NOMO-1 (cell line): ENCODE measurements around the gene OLFML1.

ENCODE experiments used
- DNase-seq, 2 experiments: peaks; one replicate each; lab custom pipeline; 2025; ENCODE audit not compliant: unreplicated experiment in 2 of 2; lab: John Stamatoyannopoulos, UW

The OLFML1 gene

DNA sequence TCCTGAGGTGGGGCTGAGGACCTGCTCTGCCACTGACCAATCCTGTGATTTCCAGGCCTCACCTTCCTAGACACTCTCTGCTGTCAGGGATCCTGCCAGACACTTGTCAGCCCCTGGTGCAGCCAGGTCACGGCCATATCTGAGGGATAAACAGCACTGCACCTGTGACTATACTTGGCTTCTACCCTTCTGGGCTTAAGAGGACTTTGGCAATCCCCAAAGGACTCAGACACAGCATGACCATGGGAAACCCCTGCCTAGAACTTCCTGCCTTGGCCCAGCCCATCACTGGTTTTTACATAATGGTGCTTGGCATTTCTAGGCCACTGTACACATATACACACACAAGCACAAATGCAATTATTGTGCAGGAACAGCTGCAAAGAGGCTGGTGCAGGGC lies 11.6 kb upstream of the OLFML1 start:
- DNase-seq, result no peak

GRCh38 chr11:7480113-7480512 lies 5.2 kb upstream of the OLFML1 start:
- DNase-seq, result no peak

DNA sequence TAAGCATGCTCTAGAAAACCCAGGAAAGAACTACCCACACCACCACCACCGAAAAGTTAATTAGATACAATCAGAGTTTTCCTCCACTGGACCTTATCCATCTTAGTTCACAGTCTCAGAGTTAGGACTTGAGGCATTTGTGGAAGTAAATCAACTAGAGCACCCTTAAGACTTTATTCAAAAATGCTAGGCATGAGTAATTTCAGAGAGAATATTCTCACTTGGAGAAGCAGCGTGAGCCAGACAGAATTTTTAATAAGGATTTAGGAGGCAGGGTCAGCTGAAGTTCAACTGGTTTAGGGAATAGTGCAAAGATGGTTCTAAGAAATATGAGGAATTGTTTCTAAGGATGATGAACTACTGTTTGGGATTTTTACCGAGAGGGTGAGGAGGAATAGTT lies 1.2 kb upstream of the OLFML1 start:
- no peak for DNase-seq

- DNase-seq, result no peak
These were observed 661 bp upstream of the OLFML1 start for GRCh38 chr11:7484645-7485044.

DNA sequence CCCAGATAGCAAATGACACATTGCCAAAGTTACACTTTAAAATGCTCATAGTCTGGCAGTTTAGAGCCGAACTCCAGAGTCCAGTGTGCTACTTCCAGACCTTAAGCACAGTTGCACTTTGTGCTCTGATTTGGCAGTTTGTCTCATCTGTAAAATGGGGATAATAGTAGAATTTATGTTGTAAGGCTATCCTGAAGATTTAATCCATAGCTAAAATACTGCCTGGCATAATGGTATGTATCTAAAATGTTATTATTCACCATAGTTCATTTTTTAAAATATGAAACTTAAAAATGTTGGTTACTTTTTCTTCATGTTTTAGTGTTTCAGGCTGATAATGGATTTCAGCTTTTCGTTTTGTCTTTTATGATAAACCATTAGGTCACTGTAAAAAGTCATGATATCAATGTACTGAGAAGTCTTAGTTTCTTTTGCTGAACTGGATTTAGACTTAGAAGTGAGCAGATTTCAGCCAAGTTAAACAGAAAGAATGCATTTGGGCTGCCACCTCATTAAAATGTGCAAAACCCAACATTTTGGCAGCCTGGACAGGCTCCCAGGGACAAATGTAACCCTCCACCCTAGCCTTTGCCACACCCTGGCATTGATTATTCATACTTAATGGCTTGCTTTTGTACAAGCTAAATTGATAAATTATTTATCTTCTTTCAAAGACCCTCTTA lies 933 bp downstream of the OLFML1 start:
- no peak for DNase-seq

- DNase-seq, result no peak
These were observed 1.5 kb downstream of the OLFML1 start for GRCh38 chr11:7486781-7487140.

DNA sequence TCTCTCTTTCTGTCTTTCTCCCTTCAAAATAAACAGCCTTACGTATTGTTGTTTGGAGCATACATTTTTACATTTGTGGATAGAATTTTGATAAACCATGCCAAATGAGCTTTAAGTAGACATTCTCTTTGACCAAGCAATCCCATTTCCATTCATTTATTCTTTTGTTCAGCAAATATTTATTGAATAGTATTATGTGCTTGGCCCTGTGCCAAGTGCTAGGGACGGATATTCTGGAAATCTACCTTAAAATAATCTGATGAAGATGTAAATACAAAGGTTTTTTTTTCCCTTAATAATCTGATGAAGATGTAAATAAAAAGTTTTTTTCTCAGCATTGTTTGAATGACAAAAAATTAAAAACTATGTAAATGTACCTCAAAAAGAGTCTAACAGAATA lies 2.1 kb downstream of the OLFML1 start:
- no peak for DNase-seq

GRCh38 chr11:7488681-7489080 lies 3.4 kb downstream of the OLFML1 start:
- DNase-seq, result no peak

DNA sequence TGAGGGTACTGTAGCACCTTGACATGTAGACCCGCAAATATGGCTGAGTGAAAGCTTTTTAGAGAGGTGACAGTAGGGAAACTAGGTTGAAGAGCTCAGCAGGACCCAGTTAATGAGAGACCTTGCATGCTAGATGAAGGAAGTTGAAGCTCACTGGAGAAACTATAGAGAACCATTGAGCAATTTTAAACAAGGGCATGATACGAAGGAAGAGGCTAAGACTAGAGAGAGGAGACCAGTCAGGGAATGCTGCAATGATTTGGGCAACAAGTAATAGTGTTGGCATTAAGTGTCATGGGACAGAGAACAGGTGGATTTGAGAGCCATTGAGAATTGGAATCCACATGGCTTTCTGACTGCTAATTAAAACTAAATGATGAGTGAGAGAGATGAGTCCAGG lies 4.1 kb downstream of the OLFML1 start:
- DNase-seq, result peak in 1 of 2 experiments; percentile 24

- no peak for DNase-seq
These were observed 4.7 kb downstream of the OLFML1 start for GRCh38 chr11:7490054-7490453.

GRCh38 chr11:7490535-7490934 lies 5.2 kb downstream of the OLFML1 start:
- no peak for DNase-seq

GRCh38 chr11:7492253-7492652 lies 6.9 kb downstream of the OLFML1 start:
- DNase-seq, result no peak

- DNase-seq, result no peak
These were observed 8.4 kb downstream of the OLFML1 start for GRCh38 chr11:7493670-7494069.

GRCh38 chr11:7494086-7494745 lies 8.9 kb downstream of the OLFML1 start:
- peak in 1 of 2 experiments; percentile 4 for DNase-seq

DNA sequence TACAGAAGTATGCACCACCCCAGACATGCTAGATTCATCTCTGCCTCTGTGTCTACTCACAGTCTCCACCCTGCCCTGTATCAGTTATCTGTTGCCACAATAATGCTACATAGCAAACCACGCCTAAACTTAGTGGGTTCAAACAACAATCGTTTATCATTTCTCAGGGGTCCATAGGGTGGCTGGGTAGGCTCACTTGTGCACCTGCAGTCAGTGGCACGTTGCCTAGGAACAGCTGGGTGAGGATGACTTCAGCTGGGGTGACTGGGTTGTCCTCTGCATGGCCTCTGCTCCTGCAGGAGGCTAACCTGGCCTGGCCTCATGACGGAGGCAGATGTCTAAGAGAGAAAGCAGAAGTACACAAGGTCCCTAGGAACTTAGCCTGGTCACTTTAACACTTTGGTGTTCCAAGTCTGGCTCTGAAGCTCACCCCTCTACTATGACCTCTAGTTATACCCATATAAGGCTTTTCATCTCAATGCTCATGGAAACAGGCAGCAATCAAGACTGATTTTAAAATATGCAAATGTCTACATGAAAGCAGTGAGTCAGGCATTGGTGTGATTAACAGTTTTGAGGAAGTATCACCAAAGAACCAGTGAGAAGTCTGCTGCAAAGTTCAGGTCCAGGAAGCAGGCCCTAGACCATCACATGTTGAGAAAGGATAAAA lies 10.7 kb downstream of the OLFML1 start:
- DNase-seq, result peak; percentile 65 to 94

DNA sequence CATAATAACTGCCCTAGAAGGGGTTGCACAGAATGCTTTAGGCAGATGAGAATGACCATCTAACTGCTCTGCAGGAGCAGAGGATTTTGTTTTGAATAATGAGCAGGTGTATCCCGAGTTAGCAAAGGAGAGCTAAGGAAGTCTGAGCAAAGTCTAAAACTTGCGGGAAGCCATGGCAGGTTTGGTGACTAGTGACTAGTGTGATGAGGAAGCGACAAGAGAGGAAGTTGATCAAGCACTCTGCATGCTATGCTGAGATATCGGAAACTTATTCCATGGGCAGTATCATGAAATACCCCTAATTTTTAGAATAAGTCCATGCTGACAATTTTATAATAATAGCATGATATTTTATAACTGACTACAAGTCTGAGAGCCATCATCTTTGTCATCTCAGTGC lies 12.9 kb downstream of the OLFML1 start:
- DNase-seq, result peak; percentile 27 to 69

- no peak for DNase-seq
These were observed 13.8 kb downstream of the OLFML1 start for GRCh38 chr11:7499081-7499480.

DNA sequence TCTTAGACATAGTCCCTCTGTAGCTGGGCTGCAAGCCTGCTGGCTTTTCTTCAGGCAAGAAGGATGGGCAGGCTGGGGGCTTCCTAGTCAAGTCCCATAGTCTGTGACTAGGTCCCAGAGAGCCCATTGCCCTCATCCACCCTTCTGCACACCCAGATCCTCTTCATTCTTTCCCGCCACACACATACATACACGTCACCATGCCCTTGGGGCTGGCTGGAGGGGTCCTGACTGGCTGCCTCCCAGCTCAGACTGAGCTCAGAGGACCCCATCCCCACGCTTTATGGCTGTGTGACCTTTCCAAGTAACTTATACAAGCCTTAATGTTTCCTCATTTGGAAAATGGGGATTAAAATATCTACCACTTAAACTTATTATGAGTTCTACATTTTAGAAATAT lies 14.9 kb downstream of the OLFML1 start:
- no peak for DNase-seq

- no peak for DNase-seq
These were observed 15.9 kb downstream of the OLFML1 start for GRCh38 chr11:7501251-7501650.

- no peak for DNase-seq
These were observed 16.6 kb downstream of the OLFML1 start for GRCh38 chr11:7501894-7502293.

GRCh38 chr11:7506243-7506642 lies 20.9 kb downstream of the OLFML1 start:
- DNase-seq, result no peak

- no peak for DNase-seq
These were observed 22.8 kb downstream of the OLFML1 start for GRCh38 chr11:7508087-7508486.
